Neutrophil (primary cell): ENCODE measurements around the gene CYB5D1.

Source experiments
- H3K27ac ChIP-seq: fragments of 200-600 bp; sonication (generic); 2 replicates; pipeline ENCODE4 v1.5.1; 2016; ENCODE audit warnings: mild to moderate bottlenecking, moderate library complexity
- H3K27me3 ChIP-seq: fragments of 200-600 bp; sonication (generic); 2 replicates; pipeline ENCODE4 v1.6.0; 2016; ENCODE audit warnings: mild to moderate bottlenecking
- H3K36me3 ChIP-seq: fragments of 200-600 bp; sonication (generic); 2 replicates; pipeline ENCODE4 v1.5.1; 2017
- H3K4me1 ChIP-seq, 2 experiments: fragments of 200-600 bp in 1 of 2; sonication (generic) in 1 of 2; 1 replicate in 1 of 2; 2 replicates in 1 of 2; pipeline versions ENCODE4 v1.5.1 to v1.6.1; 2013 to 2016; ENCODE audit warnings: low read depth in 1 of 2, low read length in 1 of 2, mild to moderate bottlenecking in 1 of 2, moderate library complexity in 1 of 2; ENCODE audit not compliant: control insufficient read depth in 1 of 2, insufficient read depth in 1 of 2
- H3K4me3 ChIP-seq, 2 experiments: fragments of 200-600 bp in 1 of 2; sonication (generic) in 1 of 2; 1 replicate in 1 of 2; 2 replicates in 1 of 2; pipeline ENCODE4 v1.5.1; 2013 to 2016; ENCODE audit warnings: low read depth in 1 of 2, low read length in 1 of 2, mild to moderate bottlenecking in 1 of 2, moderate library complexity in 1 of 2
- H3K9me3 ChIP-seq: fragments of 200-600 bp; sonication (generic); 2 replicates; pipeline ENCODE4 v1.5.1; 2016
- CTCF ChIP-seq: fragments of 200-600 bp; sonication (generic); IDR thresholded peaks from 2 replicates; pipeline ENCODE4 v1.5.1; 2016; ENCODE audit warnings: antibody characterized with exemption

CYB5D1 gene

GRCh38 chr17:7844292-7845154 is 13.3 kb upstream of the CYB5D1 start:
- peak overlapping the region; percentile 93 to 98 for H3K4me3 ChIP-seq
- peaks cover 42 to 60% of the 10 kb centered on the region in 2 experiments for H3K4me1 ChIP-seq
- H3K9me3 ChIP-seq: no peaks in the 10 kb centered on the region
- peak; percentile 45 for TF ChIP-seq CTCF
- H3K36me3 ChIP-seq: peaks cover 92% of the 10 kb centered on the region
- H3K27me3 ChIP-seq: no peaks in the 10 kb centered on the region
- H3K27ac ChIP-seq: peak overlapping the region; percentile 97

- Histone ChIP-seq H3K27me3 (no peaks in the 10 kb centered on the region), H3K4me3 (peak overlapping the region; percentile 93 to 98), H3K9me3 (peaks cover 4% of the 10 kb centered on the region), H3K36me3 (peaks cover 92% of the 10 kb centered on the region), H3K4me1 (peaks cover 42 to 58% of the 10 kb centered on the region in 2 experiments), H3K27ac (peak overlapping the region; percentile 97)
- TF ChIP-seq CTCF: no peak
These were observed 12.3 kb upstream of the CYB5D1 start for GRCh38 chr17:7845359-7846062.

GRCh38 chr17:7846063-7846735 is 11.6 kb upstream of the CYB5D1 start:
- no peak overlapping the region for H3K4me3 ChIP-seq
- peaks cover 92% of the 10 kb centered on the region for H3K36me3 ChIP-seq
- peaks cover 11% of the 10 kb centered on the region for H3K9me3 ChIP-seq
- H3K4me1 ChIP-seq: peaks cover 42 to 58% of the 10 kb centered on the region in 2 experiments
- no peaks in the 10 kb centered on the region for H3K27me3 ChIP-seq
- no peak for TF ChIP-seq CTCF
- H3K27ac ChIP-seq: peak overlapping the region; percentile 97

- Histone ChIP-seq H3K9me3 (peaks cover 11% of the 10 kb centered on the region), H3K4me1 (peaks cover 46 to 62% of the 10 kb centered on the region in 2 experiments), H3K27ac (peak overlapping the region; percentile 97), H3K27me3 (no peaks in the 10 kb centered on the region), H3K4me3 (no peak overlapping the region), H3K36me3 (peaks cover 92% of the 10 kb centered on the region)
- TF ChIP-seq CTCF: no peak
These were observed 10.8 kb upstream of the CYB5D1 start for GRCh38 chr17:7846765-7847661.
